Astrocyte of the cerebellum (primary cell): ENCODE results near the gene HEATR1.

ENCODE experiments used
- DNase-seq: peaks from one replicate; pipeline ENCODE4 v3.0.0-alpha.2; 2011; ENCODE audit warnings: low read depth
- H3K4me3 ChIP-seq: 2 replicates; pipeline ENCODE4 v1.5.1; 2011; ENCODE audit warnings: mild to moderate bottlenecking, low read depth, low read length, moderate library complexity
- CTCF ChIP-seq: IDR thresholded peaks from 2 replicates; pipeline ENCODE4 v1.5.1; 2012; ENCODE audit warnings: low read length, low read depth, moderate library complexity, mild to moderate bottlenecking; ENCODE audit errors: missing control alignments
- in situ Hi-C: cut with HindIII; loops from 2 replicates; pipeline ENCODE4 v1.10.0; 2017; ENCODE audit warnings: low sequenced_read_pairs

Gene HEATR1, protein sequence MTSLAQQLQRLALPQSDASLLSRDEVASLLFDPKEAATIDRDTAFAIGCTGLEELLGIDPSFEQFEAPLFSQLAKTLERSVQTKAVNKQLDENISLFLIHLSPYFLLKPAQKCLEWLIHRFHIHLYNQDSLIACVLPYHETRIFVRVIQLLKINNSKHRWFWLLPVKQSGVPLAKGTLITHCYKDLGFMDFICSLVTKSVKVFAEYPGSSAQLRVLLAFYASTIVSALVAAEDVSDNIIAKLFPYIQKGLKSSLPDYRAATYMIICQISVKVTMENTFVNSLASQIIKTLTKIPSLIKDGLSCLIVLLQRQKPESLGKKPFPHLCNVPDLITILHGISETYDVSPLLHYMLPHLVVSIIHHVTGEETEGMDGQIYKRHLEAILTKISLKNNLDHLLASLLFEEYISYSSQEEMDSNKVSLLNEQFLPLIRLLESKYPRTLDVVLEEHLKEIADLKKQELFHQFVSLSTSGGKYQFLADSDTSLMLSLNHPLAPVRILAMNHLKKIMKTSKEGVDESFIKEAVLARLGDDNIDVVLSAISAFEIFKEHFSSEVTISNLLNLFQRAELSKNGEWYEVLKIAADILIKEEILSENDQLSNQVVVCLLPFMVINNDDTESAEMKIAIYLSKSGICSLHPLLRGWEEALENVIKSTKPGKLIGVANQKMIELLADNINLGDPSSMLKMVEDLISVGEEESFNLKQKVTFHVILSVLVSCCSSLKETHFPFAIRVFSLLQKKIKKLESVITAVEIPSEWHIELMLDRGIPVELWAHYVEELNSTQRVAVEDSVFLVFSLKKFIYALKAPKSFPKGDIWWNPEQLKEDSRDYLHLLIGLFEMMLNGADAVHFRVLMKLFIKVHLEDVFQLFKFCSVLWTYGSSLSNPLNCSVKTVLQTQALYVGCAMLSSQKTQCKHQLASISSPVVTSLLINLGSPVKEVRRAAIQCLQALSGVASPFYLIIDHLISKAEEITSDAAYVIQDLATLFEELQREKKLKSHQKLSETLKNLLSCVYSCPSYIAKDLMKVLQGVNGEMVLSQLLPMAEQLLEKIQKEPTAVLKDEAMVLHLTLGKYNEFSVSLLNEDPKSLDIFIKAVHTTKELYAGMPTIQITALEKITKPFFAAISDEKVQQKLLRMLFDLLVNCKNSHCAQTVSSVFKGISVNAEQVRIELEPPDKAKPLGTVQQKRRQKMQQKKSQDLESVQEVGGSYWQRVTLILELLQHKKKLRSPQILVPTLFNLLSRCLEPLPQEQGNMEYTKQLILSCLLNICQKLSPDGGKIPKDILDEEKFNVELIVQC (N-terminal part only)

GRCh38 chr1:236603991-236604904 lies at the start of gene HEATR1:
TSS of gene HEATR1 (minus strand) at chr1:236604516. CDS start at chr1:236604095, 421 bp downstream.
- peak; percentile 90 for DNase-seq
- H3K4me3 ChIP-seq = peak within 1 kb of the TSS; percentile 61
- in situ Hi-C loops = no loop called here
- TF ChIP-seq CTCF = no peak

DNA sequence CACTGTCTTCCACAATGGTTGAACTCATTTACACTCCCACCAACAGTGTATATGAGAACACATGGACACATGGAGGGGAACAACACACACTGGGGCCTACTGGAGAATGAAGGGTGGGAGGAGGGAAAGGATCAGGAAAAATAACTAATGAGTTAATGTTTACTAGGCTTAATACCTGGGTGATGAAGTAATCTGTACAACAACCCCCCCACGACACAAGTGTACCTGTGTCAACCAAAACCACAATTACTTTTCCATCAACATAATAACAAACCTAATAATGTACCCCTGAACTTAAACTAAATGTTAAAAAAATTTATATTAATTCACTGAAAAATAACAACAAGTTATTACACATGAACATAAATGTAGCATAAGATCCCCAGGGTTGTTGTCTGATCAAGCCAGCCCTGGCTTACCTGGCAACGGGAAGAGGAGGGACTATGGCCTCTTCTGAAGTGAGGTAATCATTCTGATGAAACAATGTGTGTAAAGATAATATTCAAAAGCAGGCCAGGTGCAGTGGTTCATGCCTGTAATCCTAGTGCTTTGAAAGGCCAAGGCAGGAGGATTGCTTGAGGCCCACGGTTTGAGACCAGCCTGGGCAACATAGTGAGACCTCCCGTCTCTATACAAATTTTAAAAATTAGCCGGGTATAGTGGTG lies 40.8 kb upstream of the HEATR1 start:
- no peak overlapping the region for H3K4me3 ChIP-seq
- TF ChIP-seq CTCF = no peak
- in situ Hi-C loops = no loop called here
- DNase-seq = no peak

DNA sequence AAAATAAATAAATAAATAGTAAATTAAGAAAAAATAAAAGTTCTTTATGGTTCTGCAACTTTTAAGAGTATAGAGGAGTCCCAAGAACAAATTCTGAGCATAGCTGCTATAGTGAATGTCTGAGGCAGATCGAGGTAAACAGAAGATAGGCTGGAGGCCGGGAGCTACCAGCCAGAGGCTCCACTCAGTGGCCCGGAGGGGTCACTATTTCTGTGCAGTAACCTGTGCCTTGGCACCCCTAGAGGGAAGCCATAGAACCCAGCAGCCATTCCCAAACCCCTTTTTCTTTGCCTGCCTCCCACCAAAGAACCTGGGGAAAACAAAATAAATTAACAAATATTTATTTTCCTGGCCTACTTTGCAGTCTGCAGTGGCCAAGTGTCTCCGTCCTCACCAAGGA lies 38.4 kb upstream of the HEATR1 start:
- DNase-seq = no peak
- H3K4me3 ChIP-seq = no peak overlapping the region
- no peak for TF ChIP-seq CTCF
- in situ Hi-C loops = no loop called here

GRCh38 chr1:236639686-236640085 lies 35.4 kb upstream of the HEATR1 start:
- in situ Hi-C loops = no loop called here
- no peak for TF ChIP-seq CTCF
- DNase-seq = no peak
- H3K4me3 ChIP-seq = no peak overlapping the region

DNA sequence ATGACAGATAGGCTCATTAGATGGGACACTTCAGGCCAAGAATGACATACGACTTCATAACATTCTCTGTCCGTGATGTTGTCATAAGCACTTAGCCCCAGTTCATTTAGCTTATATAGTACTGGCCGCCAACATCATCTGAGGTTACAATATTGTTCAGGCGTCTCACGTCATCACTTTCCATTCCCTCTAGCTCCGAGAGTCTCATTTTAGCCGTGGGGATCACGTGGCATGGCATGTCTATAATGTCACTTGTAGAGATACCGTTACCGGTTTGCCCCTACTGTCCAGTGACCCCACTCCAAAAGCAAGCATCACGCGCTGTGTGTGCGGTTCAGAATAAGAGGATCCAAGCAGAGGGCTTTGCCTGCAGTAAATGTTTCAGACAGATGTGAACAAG lies 34.6 kb upstream of the HEATR1 start:
- no peak overlapping the region for H3K4me3 ChIP-seq
- DNase-seq = no peak
- in situ Hi-C loops = no loop called here
- TF ChIP-seq CTCF = no peak
